Measurements from ENCODE around the gene PDLIM5.
A peak's percentile ranks its signal among the peaks of the same experiment; 100 is the strongest.

PDLIM5 gene

DNA sequence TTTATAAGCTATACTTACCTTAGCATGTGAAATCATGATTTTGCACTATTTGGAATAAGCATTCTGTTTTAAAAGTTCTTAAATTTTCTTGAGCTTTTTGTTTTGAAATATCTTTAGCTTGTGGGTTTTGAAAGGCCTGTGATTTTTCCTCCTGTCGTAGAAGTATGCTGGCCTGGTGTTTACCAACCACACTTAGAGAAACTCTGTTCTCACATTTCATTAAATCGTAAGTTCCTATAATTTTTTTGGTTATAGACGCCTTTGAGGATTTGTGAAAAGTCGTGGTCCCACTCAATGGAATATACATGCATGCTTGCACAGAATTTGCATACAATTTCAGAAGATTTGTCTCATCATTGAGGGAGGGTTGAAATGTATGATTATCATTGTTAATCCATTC, 63.6 kb downstream of the PDLIM5 start:
- TF ChIP-seq, protein P1, sequence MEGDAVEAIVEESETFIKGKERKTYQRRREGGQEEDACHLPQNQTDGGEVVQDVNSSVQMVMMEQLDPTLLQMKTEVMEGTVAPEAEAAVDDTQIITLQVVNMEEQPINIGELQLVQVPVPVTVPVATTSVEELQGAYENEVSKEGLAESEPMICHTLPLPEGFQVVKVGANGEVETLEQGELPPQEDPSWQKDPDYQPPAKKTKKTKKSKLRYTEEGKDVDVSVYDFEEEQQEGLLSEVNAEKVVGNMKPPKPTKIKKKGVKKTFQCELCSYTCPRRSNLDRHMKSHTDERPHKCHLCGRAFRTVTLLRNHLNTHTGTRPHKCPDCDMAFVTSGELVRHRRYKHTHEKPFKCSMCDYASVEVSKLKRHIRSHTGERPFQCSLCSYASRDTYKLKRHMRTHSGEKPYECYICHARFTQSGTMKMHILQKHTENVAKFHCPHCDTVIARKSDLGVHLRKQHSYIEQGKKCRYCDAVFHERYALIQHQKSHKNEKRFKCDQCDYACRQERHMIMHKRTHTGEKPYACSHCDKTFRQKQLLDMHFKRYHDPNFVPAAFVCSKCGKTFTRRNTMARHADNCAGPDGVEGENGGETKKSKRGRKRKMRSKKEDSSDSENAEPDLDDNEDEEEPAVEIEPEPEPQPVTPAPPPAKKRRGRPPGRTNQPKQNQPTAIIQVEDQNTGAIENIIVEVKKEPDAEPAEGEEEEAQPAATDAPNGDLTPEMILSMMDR (conservative IDR thresholded peaks at IDR 0.05; ENCODE audit: low read depth) = no peak
- POLR2A ChIA-PET (ENCODE audit: low non-redundant PET) = no interaction called here
- no peak overlapping the region for H3K27ac ChIP-seq
- CTCF ChIA-PET = no interaction called here
- DNase-seq (ENCODE audit: low spot score) = no peak

DNA sequence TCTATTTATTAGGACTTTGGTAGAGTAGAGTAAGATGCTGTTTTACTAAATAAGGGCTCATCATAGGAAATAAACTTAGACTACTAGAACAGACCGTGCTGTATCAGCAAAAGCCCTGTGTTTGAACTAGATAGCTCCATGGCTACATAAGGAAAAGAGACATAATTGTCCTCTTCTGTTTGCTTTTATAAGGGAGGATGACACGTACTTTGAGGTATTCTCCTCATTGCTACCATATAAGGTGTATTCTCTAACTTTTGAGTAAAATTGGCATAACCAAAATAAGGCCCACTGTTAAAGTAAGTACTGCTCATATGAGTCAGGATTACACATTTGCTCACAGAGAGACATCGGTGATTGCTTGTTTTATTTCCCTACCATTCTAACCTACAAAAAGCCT, 64.3 kb downstream of the PDLIM5 start:
- peak overlapping the region; percentile 44; the same call in 1 of the 2 replicates for H3K27ac ChIP-seq
- CTCF ChIA-PET = no interaction called here
- TF ChIP-seq, protein P1 (conservative IDR thresholded peaks at IDR 0.05; ENCODE audit: low read depth) = no peak
- POLR2A ChIA-PET (ENCODE audit: low non-redundant PET) = no interaction called here
- peak; percentile 41 for DNase-seq (ENCODE audit: low spot score)

DNA sequence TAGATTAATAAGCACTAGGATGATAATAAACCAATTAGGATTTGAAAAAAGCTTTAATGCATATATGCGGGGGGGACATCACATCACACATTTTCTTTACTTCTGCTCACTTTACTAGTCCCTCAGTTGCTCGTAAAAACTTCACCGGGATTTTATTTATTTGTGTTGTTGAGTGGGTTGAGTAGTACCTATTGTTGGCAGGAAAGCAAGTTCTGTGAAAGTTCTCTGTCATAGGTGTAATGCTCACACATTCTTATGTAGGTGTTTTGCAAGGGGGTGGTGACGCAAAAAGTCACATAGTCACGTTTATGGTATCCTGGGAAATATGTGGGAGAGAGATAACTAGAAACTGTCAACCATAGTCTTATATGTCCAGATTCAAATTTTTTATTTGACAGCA, 65.3 kb downstream of the PDLIM5 start:
- CTCF ChIA-PET = no interaction called here
- POLR2A ChIA-PET (ENCODE audit: low non-redundant PET) = no interaction called here
- DNase-seq (ENCODE audit: low spot score) = peak; percentile 76
- H3K27ac ChIP-seq = no peak overlapping the region
- TF ChIP-seq, protein P1 (conservative IDR thresholded peaks at IDR 0.05; ENCODE audit: low read depth) = no peak

DNA sequence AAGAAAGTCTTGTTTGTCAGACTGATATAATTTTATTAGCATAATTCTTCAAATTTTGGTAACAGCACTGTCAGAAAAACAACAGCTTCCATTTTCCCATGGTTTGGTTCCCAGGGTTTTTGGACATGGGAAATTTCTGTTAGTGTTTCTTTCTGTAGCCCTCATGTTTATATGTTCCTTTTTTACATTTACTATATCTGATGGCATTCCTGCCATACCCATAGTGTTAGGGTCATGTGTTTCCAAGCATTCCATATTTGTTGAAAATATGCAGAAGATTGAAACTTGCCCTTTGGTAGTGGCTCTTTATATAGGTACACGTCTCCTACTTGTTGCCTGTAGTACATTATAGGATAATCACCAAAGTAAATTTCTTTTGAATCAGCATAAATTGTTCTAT, 65.8 kb downstream of the PDLIM5 start:
- POLR2A ChIA-PET (ENCODE audit: low non-redundant PET) = no interaction called here
- TF ChIP-seq, protein P1 (conservative IDR thresholded peaks at IDR 0.05; ENCODE audit: low read depth) = no peak
- CTCF ChIA-PET = no interaction called here
- no peak overlapping the region for H3K27ac ChIP-seq
- DNase-seq (ENCODE audit: low spot score) = no peak

DNA sequence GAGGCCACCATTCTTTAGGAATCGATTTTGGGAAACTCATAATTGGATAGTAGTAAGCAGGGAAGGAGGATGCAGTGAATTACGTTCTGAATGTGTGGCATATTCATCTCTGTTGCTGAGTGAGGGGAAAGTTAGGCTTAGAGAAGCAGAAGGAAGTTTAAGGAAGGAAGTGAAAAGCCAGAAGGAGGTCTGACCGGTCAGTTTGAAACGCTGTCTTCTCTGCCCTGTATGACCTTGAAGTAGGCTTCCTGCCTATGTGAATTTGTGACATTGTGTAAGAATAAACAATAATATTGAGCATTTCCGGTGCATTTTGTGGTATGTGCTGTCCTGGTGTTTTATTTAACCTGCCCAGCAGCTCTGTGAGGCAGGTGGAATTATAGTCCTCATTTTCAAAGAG, 67.3 kb downstream of the PDLIM5 start:
- H3K27ac ChIP-seq = no peak overlapping the region
- TF ChIP-seq, protein P1 (conservative IDR thresholded peaks at IDR 0.05; ENCODE audit: low read depth) = no peak
- ChIA-PET POLR2A (ENCODE audit: low non-redundant PET) (no interaction called here), CTCF (interaction anchor here (0.6 kb wide), 1 partner anchor 77 kb away, joined by 3 read pairs; no protein-coding TSS in a partner anchor)
- no peak for DNase-seq (ENCODE audit: low spot score)

DNA sequence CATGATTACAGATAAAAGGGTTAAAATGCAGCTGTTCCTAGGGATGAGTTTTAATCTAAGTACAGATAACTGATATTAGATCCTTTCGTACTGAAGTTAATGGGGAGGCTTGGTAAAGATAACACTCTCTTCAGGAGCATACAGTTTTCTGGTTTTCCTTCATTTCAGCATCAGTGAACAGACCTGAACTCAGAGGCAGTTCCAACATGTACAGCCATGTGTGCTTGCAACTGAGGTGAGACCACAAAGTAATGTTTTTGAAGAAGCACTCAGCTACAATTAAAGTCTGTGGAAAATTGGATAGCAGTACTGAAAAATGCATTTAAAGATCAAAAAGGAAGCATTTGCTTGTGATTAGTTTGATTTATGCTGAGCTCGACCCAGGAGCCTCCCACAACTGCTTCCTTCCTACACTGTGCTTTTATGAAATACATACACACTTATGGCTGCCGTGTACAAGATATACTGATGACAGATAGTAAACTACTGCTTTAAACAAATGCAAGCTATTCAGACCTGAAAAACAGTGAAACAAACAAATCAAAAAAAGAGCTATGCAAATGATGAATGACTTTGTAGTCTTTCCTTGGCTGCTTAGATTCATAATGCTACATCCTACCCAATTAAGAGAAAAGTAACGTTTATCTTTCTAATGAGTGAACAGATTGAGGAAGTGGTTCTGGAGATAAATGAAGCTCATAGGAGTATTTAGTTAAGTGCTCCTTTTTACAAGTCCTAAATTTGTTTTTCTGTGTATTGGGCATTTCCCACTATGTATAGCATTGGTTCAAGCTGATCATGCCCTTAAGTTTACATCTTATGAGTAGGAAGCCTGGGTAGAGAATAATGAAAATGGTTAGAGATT, 68.4 kb downstream of the PDLIM5 start:
- ChIA-PET CTCF (no interaction called here), POLR2A (ENCODE audit: low non-redundant PET) (no interaction called here)
- TF ChIP-seq, protein P1 (conservative IDR thresholded peaks at IDR 0.05; ENCODE audit: low read depth) = no peak
- H3K27ac ChIP-seq = no peak overlapping the region
- no peak for DNase-seq (ENCODE audit: low spot score)
